K562 (cell line): Measurements from ENCODE around the gene STK36. TPM values are rescaled to one million over a fixed set of nuclear protein-coding genes. Genes with fewer than 3 reads are reported as not detected.

Experiments
- ATAC-seq: fragments of 200-7000 bp; cut with Tn5 transposase; 3 replicates; pipeline ENCODE4 v1.9.1; 2020; ENCODE audit warnings: moderate library complexity
- BruUV-seq: library from RNA; stranded (reverse); fragments of 400-500 nt; replicated peaks from 2 replicates; lab custom pipeline; 2021; lab: Mats Ljungman, UMichigan
- CTCF ChIA-PET: fragments of 300-600 bp; formaldehyde crosslinking; extraction: SDS; loops from one replicate; lab custom pipeline; 2021; ENCODE audit warnings: low intra/inter-chr PET ratio; lab: Yijun Ruan, JAX
- POLR2A ChIA-PET: fragments of 300-600, 350-650 bp; sonication (Branson Sonifier 250); formaldehyde crosslinking; extraction: SDS; loops from one replicate; lab custom pipeline; 2021; ENCODE audit warnings: antibody characterized with exemption, inconsistent platforms; lab: Yijun Ruan, JAX
- DNase-seq, 4 experiments: peaks; one replicate each; pipeline versions ENCODE4 v3.0.0 to v3.0.0-alpha.2; 2011 to 2018; ENCODE audit warnings: low spot score in 3 of 4, mixed read lengths in 3 of 4; ENCODE audit errors: extremely low read depth in 1 of 4
- FAIRE-seq: peaks from 2 replicates; lab custom pipeline; 2011; peaks lifted over from hg19 to GRCh38; lab: Jason Lieb, UNC
- H2AFZ ChIP-seq: 2 replicates; pipeline ENCODE4 v1.6.0; 2011; ENCODE audit warnings: low read depth, low read length, control low read depth, inconsistent platforms
- H3K27ac ChIP-seq: fragments of 200-600 bp; 3 replicates; pipeline ENCODE4 v1.8.0; 2011; ENCODE audit warnings: low read depth, mild to moderate bottlenecking, control low read depth, inconsistent platforms, low read length, moderate library complexity, mixed read lengths; ENCODE audit errors: extremely low read depth
- H3K27me3 ChIP-seq, 2 experiments: fragments of 300-600 bp in 1 of 2; 2 replicates in 1 of 2; 3 replicates in 1 of 2; pipeline versions ENCODE4 v1.6.0 to v1.8.0; 2011; ENCODE audit warnings: inconsistent platforms in 2 of 2, low read length in 2 of 2, mild to moderate bottlenecking in 1 of 2, mixed read lengths in 1 of 2, moderate library complexity in 1 of 2; ENCODE audit not compliant: control insufficient read depth in 2 of 2, insufficient read depth in 2 of 2
- H3K36me3 ChIP-seq: fragments of 300-600 bp; 3 replicates; pipeline ENCODE4 v1.8.0; 2011; ENCODE audit warnings: mild to moderate bottlenecking, low read length, inconsistent platforms; ENCODE audit not compliant: control insufficient read depth, insufficient read depth
- H3K4me1 ChIP-seq, 2 experiments: fragments of 200-600 bp in 1 of 2; replicated peaks in 1 of 2; 2 replicates in 1 of 2; 3 replicates in 1 of 2; pipeline versions ENCODE4 v1.5.1 to v1.8.0; 2011; ENCODE audit warnings: inconsistent platforms in 2 of 2, low read length in 2 of 2, mild to moderate bottlenecking in 1 of 2, mixed read lengths in 1 of 2, moderate library complexity in 1 of 2; ENCODE audit not compliant: control insufficient read depth in 2 of 2, insufficient read depth in 2 of 2
- H3K4me2 ChIP-seq: 2 replicates; pipeline ENCODE4 v1.6.1; 2011; ENCODE audit warnings: low read length, control low read depth, inconsistent platforms, mixed read lengths; ENCODE audit not compliant: insufficient read depth
- H3K4me3 ChIP-seq: fragments of 200-600 bp; sonication (generic), shearing (Covaris generic); 2 replicates; pipeline ENCODE4 v1.5.1; 2016; ENCODE audit warnings: control low read depth, inconsistent platforms
- H3K79me2 ChIP-seq: fragments of 200-600 bp; 3 replicates; pipeline ENCODE4 v1.8.0; 2011; ENCODE audit warnings: low read length, inconsistent platforms; ENCODE audit not compliant: control insufficient read depth, insufficient read depth
- H3K9ac ChIP-seq, 2 experiments: 2 replicates each; pipeline versions ENCODE4 v1.6.0 to v1.6.1; 2011; ENCODE audit warnings: low read depth in 2 of 2, low read length in 2 of 2, control low read depth in 1 of 2, inconsistent platforms in 1 of 2, mild to moderate bottlenecking in 1 of 2, mixed read lengths in 1 of 2; ENCODE audit not compliant: insufficient read depth in 1 of 2
- H3K9me1 ChIP-seq: one replicate; pipeline ENCODE4 v1.6.0; 2011; ENCODE audit warnings: inconsistent platforms, mild to moderate bottlenecking, low read length, moderate library complexity; ENCODE audit not compliant: control insufficient read depth, insufficient read depth
- H3K9me3 ChIP-seq: replicated peaks from 2 replicates; pipeline ENCODE4 v1.5.1; 2011; ENCODE audit warnings: low read depth, low read length, inconsistent platforms; ENCODE audit not compliant: control insufficient read depth, insufficient read depth
- H4K20me1 ChIP-seq: replicated peaks from 2 replicates; pipeline ENCODE4 v1.6.1; 2011; ENCODE audit warnings: low read length, inconsistent platforms, mixed read lengths; ENCODE audit not compliant: control insufficient read depth, insufficient read depth
- BDP1 ChIP-seq: IDR thresholded peaks from 3 replicates; pipeline ENCODE4 v1.6.1; 2011; ENCODE audit not compliant: insufficient read length, insufficient read depth
- C11orf30 ChIP-seq: fragments of 450-650 bp; IDR thresholded peaks from 2 replicates; pipeline ENCODE4 v1.6.1; 2016; ENCODE audit warnings: low read depth, mild to moderate bottlenecking
- CHD1 ChIP-seq: fragments of 200-600 bp; sonication (generic); IDR thresholded peaks from one replicate; pipeline ENCODE4 v1.6.1; 2012; ENCODE audit warnings: mild to moderate bottlenecking, moderate library complexity, low read length, inconsistent platforms
- MEIS2 ChIP-seq: fragments of 450-650 bp; IDR thresholded peaks from 2 replicates; pipeline ENCODE4 v1.6.1; 2014; ENCODE audit warnings: mild to moderate bottlenecking; ENCODE audit not compliant: partially characterized antibody
- POU5F1 ChIP-seq: fragments of 150-350 bp; IDR thresholded peaks from 2 replicates; pipeline ENCODE4 v1.6.1; 2014; ENCODE audit warnings: borderline replicate concordance, low read length, low read depth, mild to moderate bottlenecking; ENCODE audit not compliant: partially characterized antibody
- STAT5A ChIP-seq: IDR thresholded peaks from 2 replicates; pipeline ENCODE4 v1.6.1; 2012; ENCODE audit warnings: low read length, inconsistent platforms, borderline replicate concordance
- ZNF212 ChIP-seq: fragments of 450-650 bp; formaldehyde crosslinking; IDR thresholded peaks from 2 replicates; pipeline ENCODE4 v1.4.0; 2020; ENCODE audit warnings: mild to moderate bottlenecking
- ZNF316 ChIP-seq: fragments of 450-650 bp; IDR thresholded peaks from 2 replicates; pipeline ENCODE4 v1.6.1; 2016
- ZNF561 ChIP-seq: fragments of 450-650 bp; formaldehyde crosslinking; conservative IDR thresholded peaks from 2 replicates; pipeline ENCODE4 v1.4.0; 2020; ENCODE audit warnings: mild to moderate bottlenecking, moderate library complexity
- in situ Hi-C: fragments of 300-500 bp; cut with MboI; formaldehyde crosslinking; loops from 4 replicates; pipeline ENCODE4 v1.15.0; 2018; ENCODE audit warnings: inconsistent platforms, mixed read lengths
- intact Hi-C: fragments of 100-400 bp; cut with micrococcal nuclease; formaldehyde crosslinking; loops from 2 replicates; pipeline ENCODE4 v1.14.2; 2022
- polyA plus RNA-seq, 8 experiments: library from polyadenylated mRNA; depleted of rRNA in 4 of 8; stranded (reverse) in 5 of 8; unstranded in 3 of 8; fragments of >200 nt; fragmentation: Nextera tagmentation in 2 of 8; fragmentation: Illumina TruSeq in 1 of 8; extraction: Ambion mirVana in 2 of 8; extraction: Trizol in 1 of 8; gene quantifications; 2 replicates each; pipeline versions ENCODE4 v1.2.1 to v1.2.3, GENCODE V29; 2011 to 2014; ENCODE audit warnings: inconsistent platforms in 1 of 8, missing spikeins in 1 of 8
- total RNA-seq, 7 experiments: library from RNA; depleted of rRNA in 6 of 7; stranded (reverse); fragments of >200 nt in 6 of 7; fragmentation: Illumina TruSeq in 2 of 7; extraction: Trizol in 2 of 7; gene quantifications; 2 replicates each; pipeline versions ENCODE4 v1.2.1 to v1.2.3, GENCODE V29; 2011 to 2021; ENCODE audit warnings: low replicate concordance in 1 of 7
- TF ChIP-seq, protein P1 (sequence below): fragments of 450-650 bp; IDR thresholded peaks from 2 replicates; pipeline ENCODE4 v1.6.1; 2016; ENCODE audit warnings: missing biosample characterization, missing genetic modification characterization

The STK36 gene
- total and polyA plus RNA-seq, 9 of the 15 experiments (the other 6 are each of a cell fraction or from before 2014, with no cell fraction given), result 3.5 to 12.4 (median 6.7) TPM

- no peak for FAIRE-seq
These were observed 49.6 kb downstream of the STK36 start for GRCh38 chr2:218721488-218721887.

More at GRCh38 chr2:218721488-218721887, 49.6 kb downstream of the STK36 start:
- Histone ChIP-seq H3K27me3 (no peaks in the 10 kb centered on the region), H2AFZ (no peak overlapping the region), H3K9me3 (no peaks in the 10 kb centered on the region), H3K4me3 (no peak overlapping the region), H3K9me1 (peaks cover 2% of the 10 kb centered on the region), H3K9ac (no peak overlapping the region), H3K79me2 (peaks cover 70% of the 10 kb centered on the region), H3K4me1 (peaks cover 19 to 44% of the 10 kb centered on the region in 2 experiments), H4K20me1 (peaks cover 7% of the 10 kb centered on the region; the same call in 1 of the 2 replicates), H3K36me3 (peaks cover 14% of the 10 kb centered on the region; the same call in 2 of the 3 replicates), H3K4me2 (no peak overlapping the region), H3K27ac (no peak overlapping the region; the same call in 2 of the 3 replicates)
- in situ Hi-C loops, result loop anchor here (10.0 kb wide), 1 partner anchor 123 kb away; no protein-coding TSS in a partner anchor
- DNase-seq, result no peak
- no TSS peak for BruUV-seq
- CTCF ChIA-PET, result no interaction called here
- no peak for TF ChIP-seq POU5F1
- no peak for TF ChIP-seq STAT5A
- peak; percentile 53; the same call in 1 of the 2 replicates for TF ChIP-seq C11orf30
- TF ChIP-seq, protein P1, sequence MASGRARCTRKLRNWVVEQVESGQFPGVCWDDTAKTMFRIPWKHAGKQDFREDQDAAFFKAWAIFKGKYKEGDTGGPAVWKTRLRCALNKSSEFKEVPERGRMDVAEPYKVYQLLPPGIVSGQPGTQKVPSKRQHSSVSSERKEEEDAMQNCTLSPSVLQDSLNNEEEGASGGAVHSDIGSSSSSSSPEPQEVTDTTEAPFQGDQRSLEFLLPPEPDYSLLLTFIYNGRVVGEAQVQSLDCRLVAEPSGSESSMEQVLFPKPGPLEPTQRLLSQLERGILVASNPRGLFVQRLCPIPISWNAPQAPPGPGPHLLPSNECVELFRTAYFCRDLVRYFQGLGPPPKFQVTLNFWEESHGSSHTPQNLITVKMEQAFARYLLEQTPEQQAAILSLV (tag), result no peak
- no peak for TF ChIP-seq BDP1
- no peak for TF ChIP-seq ZNF561 (CRISPR knock-in tag)
- TF ChIP-seq CHD1, result no peak
- peak; percentile 55 for TF ChIP-seq ZNF316
- TF ChIP-seq ZNF212 (CRISPR knock-in tag), result no peak
- peak; percentile 32 for TF ChIP-seq MEIS2
- intact Hi-C loops, result no loop called here
- POLR2A ChIA-PET, result interaction anchor here (1.4 to 1.7 kb wide), 2 partner anchors 10 to 15 kb away, joined by 3 to 11 read pairs; no protein-coding TSS in a partner anchor
- ATAC-seq, result no peak
